ENCODE measurements around the gene RCOR1.
"Not testable (repeated sequence)": the region's sequence is repeated elsewhere in the genome, so short reads cannot be mapped to it uniquely, and the experiment has no call there.

The RCOR1 gene

DNA sequence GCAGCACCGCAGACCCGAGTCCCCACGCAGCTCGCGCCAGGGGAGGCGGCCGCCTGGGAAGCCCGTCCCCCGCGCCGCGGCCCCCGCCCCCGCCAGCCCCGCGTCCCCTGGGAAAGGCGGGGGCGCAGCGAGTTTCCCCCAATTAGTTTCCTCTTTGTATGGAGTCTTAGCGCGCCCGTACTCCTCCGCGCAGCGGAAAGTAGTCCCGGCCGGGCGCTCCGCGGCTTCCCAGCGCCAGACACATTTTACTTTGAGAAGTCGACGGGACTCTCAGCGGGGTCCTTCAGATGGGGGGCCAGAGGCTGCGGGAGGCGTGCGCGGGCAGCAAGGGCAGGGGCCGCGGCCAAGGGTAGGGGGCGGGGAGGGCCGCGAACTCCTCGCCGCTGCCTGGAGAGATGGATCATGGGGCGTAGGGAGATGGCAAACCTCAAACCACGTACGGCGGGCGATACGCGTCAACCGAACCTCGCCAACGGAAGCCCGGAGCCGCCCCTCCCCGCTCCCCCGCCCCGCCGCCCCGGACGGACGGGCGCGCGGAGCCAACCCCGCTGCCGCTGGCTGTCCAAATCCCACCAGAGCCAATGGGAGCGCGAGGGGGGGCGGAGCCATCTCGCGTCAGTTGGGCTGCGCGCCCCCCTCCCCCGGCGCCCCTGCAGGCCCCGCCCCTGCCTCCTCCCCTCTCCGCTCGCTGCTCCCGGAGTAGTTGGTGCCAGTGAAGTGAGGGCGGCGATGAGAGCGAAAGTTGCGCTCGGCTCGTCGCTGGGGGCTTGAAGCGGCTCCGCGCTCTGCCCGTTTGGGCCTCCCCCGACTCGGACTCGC, at the start of gene RCOR1:
TSS of gene RCOR1 (plus strand) at position 706 of the 819 bp plus-strand sequence. CDS start 238 bp downstream, outside the sequence.
- peak; percentile 95 for DNase-seq

DNA sequence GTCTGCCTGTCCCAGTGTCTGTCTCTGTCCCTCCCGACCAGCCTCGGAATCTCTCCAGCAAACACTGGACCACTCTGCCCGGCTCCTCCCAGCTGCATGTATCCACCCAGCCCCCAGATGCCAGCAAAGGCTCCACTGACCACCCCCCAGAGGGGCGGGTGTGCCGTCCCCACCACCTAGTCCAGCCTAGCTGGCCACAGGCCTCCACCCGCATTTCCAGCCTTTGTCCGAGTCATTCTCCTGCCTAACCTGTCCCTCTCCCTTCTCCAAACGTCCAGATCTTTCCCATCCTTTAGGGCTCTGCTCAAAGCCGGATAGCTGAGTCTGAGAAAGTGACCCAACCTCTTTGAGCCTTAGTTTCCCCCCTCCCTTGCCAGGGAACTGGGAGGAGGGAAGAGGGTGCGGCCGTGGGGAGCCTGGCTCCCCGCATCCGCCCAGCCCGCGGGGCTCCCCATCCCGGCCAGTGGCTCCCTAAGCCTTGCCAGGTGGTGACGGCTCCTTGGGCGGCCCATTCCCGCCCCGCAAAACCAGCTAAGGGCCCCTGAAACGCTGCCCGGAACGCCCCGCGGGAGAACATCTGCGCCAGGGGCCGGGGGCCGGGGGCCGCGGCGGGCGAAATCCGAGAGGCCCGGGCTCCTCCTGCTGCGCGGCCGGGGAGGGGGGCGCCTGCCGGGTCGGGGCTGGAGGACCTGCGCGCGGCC, 48.3 kb upstream of the RCOR1 start:
- DNase-seq, result no peak

DNA sequence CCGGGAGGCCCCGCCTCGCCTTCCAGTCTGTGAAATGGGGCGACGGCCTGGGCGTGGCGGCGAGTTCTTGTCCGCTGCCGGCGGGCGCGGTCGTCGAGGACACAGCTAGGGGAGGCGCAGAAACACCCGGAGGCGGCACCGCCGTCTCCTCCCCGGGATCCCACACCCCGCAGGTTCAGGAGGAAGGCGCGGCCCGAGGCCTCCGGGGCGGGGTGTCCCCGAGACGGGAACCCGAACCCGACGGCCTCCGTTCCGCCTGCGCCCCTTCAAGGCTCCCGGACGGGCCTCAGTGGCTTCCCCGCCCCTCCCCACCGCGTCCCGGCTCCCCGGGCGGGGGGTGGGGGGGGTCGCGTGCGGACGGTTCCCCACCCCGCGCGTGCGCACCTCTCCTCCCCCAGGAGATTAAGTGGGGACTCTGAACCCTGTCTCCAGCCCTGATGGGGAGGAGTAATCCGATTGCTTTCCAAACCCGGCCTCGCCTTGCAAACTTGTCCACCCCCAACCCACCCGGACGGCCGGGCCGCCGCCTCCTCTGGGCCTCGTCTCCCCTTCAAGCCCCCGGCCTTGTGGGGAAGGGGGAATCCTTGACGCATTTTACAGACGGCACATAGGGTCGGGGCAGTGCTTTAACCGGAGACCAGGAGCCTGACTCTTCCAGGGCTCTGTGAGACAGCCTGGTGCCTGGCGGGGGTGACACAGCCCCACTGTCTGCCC, 47.5 kb upstream of the RCOR1 start:
- DNase-seq, result no peak

- no peak for DNase-seq
These were observed 46.8 kb upstream of the RCOR1 start for GRCh38 chr14:102545461-102546265.

DNA sequence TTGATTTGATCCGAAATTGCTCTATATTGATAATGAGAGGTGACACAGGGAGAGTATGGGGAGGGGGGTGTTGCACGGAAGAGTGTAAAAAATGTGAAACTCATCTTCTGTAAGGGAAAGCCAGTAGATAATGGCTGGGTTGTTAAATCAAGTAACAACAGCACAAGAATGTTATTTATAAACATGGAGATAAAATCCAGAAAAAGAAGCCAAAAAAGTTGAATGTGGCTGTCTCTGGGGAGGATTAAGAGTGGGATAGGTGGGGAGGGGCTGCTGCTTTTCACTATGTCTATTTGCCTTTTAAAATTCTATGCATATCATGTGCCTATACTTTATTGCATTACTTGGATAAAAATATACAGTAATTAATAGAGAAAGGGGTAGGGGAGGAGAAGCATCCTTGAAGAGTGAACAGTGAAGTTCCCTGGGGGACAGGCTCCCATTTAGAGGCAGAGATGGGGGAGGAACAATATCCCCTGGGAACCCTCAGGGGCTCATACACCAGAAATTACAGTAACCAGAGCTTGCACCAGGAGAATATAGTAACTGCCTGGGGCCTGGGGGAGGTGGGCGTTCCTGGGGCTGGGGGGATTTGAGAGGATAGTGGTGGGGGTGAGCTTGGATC, 43.7 kb upstream of the RCOR1 start:
- no peak for DNase-seq

- DNase-seq, result not testable (repeated sequence)
These were observed 41.5 kb upstream of the RCOR1 start for GRCh38 chr14:102550927-102551401.

- DNase-seq, result no peak
These were observed 40.3 kb upstream of the RCOR1 start for GRCh38 chr14:102551995-102552705.

DNA sequence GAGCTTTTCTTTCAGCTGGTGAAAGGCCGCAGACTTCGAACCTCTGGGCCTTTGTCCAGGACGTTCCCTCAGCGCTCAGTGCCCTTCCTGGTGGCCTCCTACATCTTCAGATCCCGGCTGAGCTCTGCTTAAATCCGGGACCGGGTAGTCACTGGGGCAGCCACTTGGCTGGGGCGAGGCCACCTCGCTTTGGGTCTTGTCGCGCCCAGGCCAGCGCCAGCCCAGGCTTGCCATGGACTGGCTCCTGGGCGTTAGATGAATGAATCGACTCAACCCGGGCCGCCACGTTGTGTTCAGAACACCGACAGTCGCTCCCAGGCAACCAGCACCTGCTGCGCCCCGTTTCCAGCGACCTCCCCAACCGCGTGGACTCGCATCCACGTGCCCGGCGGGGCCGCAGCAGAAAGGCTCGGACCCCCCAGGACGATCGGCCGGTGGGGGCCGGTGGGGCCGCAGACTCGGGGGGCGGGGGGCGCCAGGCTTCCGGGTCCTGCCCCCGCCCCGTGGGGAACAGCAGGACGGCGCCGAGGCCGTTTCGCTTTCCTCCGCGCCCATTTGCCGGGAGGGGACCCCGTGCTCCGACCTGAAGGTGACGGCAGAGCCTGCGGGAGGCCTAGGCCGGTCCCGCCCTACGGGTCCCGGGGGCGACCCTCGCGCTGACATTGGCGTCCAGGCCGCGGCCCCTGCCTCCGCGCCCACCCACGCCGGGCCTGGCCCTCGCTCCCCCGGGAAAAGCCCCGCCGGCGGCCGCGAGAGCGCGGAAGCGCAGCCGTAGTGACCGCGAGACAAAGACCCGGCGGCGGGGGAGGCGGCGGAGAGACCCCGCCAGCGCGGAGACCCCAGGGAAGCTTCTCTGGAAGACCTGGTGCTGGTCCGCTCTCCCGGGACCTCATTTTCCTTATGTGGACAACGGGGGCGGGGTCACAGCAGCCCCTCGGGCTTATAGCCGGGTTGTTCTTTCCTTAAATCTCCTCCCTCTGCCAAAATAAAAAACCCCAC, 37.3 kb upstream of the RCOR1 start:
- DNase-seq, result peak; percentile 77

DNA sequence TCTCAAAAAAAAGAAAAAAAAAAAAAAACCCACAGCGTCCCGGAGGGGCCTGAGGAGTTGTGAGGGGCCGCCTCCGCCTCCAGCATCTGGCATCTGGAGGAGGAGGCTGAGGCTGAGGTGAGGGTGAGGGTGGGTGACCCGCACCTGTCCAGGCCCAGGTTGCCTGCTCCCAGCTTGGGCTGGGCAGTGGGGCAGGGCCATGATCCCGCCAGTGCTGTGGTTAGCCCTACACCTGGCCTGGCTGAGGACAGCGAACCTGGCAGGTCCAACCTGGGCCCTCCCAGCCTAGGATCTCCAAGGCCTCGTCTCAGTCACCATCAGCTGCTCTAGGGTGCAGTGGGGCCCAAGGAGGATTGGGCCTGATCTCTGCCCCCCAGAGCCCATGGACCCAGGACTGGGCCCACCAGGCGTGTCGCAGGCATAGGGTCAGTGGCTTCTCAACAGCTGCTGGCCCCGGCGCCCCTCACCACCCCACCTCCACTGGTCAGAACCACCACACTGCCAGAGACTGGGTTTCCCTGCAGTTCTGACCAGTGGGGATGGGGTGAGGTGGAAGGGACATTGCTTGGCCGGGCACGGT, 36.3 kb upstream of the RCOR1 start:
- no peak for DNase-seq

DNA sequence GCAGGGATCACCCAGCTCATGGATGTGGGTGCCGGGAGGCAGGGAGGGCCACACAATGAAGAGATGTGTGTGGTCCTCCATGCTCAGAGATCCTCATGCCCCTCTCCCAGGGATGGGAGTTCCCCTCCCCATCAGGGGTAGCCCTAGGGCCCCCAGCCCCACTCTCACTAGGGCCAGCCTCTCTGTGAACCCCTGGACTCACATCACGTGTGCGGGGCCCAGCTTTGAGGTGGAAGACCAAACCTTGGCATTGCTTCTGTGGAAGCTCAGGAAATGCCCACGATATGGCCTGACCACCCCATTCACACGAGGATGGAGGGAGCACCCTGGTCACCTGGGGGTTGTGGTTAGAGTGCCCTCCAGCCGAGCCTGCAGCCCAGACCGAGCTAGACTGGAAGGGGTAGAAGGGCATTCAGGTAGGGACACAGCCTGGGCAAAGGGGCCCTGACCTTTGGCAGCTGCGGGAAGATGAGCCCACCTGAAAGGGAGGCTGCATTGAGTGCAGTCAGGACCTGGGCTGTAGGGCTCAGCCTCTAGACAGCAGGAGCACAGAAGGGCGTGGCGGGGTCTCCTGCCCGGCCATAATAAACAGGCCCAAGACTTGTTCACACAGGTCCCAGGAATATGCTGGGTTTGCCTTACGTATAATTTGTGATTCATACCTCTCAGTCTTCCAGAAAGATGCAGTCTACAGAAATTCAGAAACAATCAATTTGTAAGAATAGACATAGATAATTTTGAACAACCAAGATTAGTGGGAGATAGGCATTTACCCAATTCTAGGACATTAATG, 34.8 kb upstream of the RCOR1 start:
- no peak for DNase-seq

DNA sequence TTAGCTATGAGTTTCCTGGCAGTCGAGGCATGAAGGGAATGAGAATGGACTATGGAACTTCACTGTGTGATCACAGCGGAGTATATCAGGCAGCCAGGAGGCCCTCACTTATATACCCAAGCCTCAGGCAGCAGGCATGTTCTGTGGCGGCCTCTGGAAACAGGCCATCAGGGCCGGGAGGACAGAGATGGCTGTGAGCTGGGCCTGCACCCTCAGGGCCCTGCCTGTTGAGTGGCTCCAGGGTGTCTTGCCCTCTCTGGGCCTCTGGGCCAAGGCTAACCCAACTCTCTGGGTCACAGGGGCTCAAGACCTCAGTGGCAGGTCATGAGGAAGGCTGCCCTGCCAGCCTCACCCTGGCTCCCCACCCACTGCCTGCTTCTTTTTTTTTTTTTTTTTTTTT, 33.9 kb upstream of the RCOR1 start:
- no peak for DNase-seq

GRCh38 chr14:102560458-102561261, 31.8 kb upstream of the RCOR1 start:
- DNase-seq, result no peak

DNA sequence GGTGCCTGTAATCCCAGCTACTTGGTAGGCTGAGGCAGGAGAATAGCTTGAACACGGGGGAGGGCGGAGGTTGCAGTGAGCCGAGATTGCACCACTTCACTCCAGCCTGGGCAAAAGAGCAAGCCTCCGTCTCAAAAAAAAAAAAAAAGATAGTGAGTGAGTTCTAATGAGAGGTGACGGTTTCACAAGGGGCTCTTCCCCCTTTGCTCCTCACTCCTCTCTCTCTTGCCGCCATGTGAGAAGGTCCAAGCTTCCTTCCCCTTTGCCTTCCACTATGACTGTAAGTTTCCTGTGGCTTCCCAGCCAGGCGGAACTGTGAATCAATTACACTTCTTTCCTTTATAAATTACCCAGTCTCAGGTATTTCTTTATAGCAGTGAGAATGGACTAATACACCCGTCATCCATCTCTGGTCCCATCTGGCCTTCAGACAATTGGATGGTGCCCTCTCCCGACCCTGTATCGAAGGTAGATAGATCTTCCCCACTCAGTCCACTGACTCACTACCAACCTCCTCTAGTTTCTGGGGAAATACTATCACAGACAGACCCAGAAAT, 27.0 kb upstream of the RCOR1 start:
- no peak for DNase-seq

DNA sequence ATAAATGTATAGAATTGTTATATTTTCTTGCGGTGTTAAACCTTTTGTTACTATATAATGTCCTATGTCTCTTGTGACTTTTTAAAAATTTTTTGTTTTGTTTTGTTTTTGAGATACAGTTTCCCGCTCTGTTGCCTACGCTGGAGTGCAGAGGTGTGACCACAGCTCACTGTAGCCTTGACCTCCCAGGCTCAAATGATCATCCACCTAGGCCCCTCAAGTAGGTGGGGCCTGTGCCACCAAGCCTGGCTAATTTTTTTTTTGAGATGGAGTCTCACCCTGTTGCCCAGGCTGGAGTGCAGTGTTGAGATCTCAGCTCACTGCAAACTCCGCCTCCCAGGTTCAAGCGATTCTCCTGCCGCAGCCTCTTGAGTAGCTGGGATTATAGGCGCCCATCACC, 26.5 kb upstream of the RCOR1 start:
- no peak for DNase-seq

- no peak for DNase-seq
These were observed 24.3 kb upstream of the RCOR1 start for GRCh38 chr14:102568115-102568614.

DNA sequence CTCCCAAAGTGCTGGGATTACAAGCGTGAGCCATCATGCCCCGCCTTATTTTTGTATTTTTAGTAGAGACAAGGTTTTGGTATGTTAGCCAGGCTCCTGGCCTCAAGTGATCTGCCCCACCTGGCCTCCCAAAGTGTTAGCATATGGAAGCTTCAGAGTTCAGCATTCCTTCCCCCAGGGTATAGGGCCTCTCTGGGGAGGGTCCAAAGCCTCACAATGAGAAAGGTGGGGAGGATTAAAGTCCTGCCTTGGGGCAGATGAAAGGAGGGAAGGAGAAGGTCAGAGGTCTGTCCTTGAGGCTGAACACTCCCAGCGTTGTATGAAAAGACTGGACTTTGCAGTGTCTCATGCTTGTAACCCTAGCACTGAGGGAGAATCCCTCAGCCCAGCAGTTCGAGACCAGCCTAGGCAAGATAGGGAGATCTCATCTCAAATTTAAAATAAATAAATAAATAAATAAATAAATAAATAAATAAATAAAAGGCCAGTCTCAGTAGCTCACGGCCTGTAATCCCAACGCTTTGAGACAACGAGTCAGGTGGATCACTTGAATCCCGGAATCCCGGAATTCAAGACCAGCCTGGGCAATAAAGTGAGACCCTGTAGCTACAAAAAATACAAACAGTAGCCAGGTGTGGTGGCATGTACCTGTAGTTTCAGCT, 22.0 kb upstream of the RCOR1 start:
- no peak for DNase-seq

- DNase-seq, result no peak
These were observed 21.4 kb upstream of the RCOR1 start for GRCh38 chr14:102571043-102571442.
